ENCODE data around the gene SH3RF2. TPM values are rescaled to one million over a fixed set of nuclear protein-coding genes. Genes with fewer than 3 reads are reported as not detected.
A peak's percentile ranks its signal among the peaks of the same experiment; 100 is the strongest.

The SH3RF2 gene
- total RNA-seq, 2 donors from 2014 or later = 56.2 to 179 TPM

- no peak for DNase-seq
- ATAC-seq = no peak
- intact Hi-C loops (cut with DNase I) = loop anchor here in 1 of 2 donors (5.0 to 10.0 kb wide), 2 partner anchors 218 to 350 kb away; partner anchors contain the start of gene PRELID2
These were observed 116.4 kb downstream of the SH3RF2 start for GRCh38 chr5:146052780-146053179.

GRCh38 chr5:146055432-146055831 lies 119.1 kb downstream of the SH3RF2 start:
- ATAC-seq (no peak), DNase-seq (no peak)
- intact Hi-C loops (cut with DNase I) = loop anchor here in 1 of 2 donors (10.0 kb wide), 1 partner anchor 221 kb away; the partner anchor contains the start of gene PRELID2

- intact Hi-C loops (cut with DNase I) = loop anchor here in 1 of 2 donors (10.0 kb wide), 1 partner anchor 225 kb away; the partner anchor contains the start of gene PRELID2
- DNase-seq (peak; percentile 45), ATAC-seq (peak; percentile 88 to 91)
These were observed 123.3 kb downstream of the SH3RF2 start for GRCh38 chr5:146059460-146060220.

DNA sequence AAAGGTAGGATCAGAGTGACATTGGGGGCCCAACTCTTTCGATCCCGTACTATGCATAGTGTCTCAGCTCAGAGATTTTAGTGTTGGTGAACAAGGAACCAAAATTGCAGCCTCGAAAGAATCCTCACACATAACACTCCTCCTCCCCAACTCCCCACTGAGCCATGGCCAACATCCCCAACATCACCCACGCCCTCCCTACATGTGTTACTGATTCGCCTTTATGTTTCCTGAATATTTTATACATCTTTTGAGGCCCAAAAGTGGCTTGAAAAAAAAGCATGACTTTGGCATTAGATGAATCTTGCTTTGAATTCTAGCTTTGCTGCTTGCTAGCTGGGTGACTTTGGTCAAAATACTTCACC lies 123.8 kb downstream of the SH3RF2 start:
- peak in 1 of 2 donors; percentile 3 for ATAC-seq
- DNase-seq = no peak
- intact Hi-C loops (cut with DNase I) = no loop called here

- no peak for DNase-seq
- intact Hi-C loops (cut with DNase I) = no loop called here
- no peak for ATAC-seq
These were observed 130.6 kb downstream of the SH3RF2 start for GRCh38 chr5:146066968-146067367.

- ATAC-seq = peak; percentile 42 to 65
- no peak for DNase-seq
- intact Hi-C loops (cut with DNase I) = no loop called here
These were observed 131.8 kb downstream of the SH3RF2 start for GRCh38 chr5:146068206-146068605.

DNA sequence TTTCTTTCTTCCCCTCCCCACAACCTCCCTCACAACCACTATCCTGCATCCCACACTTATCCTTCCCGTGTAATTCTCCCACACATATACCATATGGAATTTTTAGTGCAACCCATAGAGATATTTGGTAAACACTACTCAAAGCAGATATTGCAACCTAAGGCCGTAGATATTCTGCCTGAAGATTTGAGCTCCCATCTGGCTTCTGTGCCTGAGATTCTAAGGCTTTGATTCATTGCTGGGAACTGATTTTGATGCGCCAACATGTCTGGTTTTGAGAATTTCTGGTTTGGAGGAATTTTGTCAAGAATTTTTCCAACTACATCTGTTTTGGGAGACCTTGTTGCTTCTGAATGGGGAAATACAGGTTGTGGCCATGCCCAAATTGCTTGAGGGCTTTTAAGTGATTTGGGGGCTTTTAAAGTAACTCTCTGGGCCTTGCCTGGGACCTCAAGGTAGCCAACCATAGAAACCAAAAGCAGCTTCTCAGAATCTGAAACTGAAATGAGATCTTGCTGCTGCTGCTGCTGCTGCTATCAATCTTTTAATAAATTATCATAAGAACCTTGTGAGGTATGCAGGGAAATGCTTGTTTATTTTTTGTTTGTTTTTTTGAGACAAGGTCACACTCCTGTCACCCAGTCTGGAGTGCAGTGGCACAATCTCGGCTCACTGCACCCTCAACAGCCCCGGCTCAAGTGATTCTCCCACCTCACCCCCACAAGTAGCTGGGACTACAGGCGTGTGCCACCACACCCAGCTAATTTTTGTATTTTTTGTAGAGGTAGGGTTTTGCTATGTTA lies 132.8 kb downstream of the SH3RF2 start:
- DNase-seq = no peak
- intact Hi-C loops (cut with DNase I) = no loop called here
- ATAC-seq = no peak

GRCh38 chr5:146069780-146070099 lies 133.4 kb downstream of the SH3RF2 start:
- DNase-seq (no peak), ATAC-seq (no peak)
- intact Hi-C loops (cut with DNase I) = no loop called here

GRCh38 chr5:146070746-146071145 lies 134.4 kb downstream of the SH3RF2 start:
- ATAC-seq (no peak), DNase-seq (no peak)
- intact Hi-C loops (cut with DNase I) = no loop called here

GRCh38 chr5:146071171-146071570 lies 134.8 kb downstream of the SH3RF2 start:
- ATAC-seq (peak; percentile 60 to 76), DNase-seq (no peak)
- intact Hi-C loops (cut with DNase I) = no loop called here

GRCh38 chr5:146072595-146072994 lies 136.2 kb downstream of the SH3RF2 start:
- intact Hi-C loops (cut with DNase I) = no loop called here

DNA sequence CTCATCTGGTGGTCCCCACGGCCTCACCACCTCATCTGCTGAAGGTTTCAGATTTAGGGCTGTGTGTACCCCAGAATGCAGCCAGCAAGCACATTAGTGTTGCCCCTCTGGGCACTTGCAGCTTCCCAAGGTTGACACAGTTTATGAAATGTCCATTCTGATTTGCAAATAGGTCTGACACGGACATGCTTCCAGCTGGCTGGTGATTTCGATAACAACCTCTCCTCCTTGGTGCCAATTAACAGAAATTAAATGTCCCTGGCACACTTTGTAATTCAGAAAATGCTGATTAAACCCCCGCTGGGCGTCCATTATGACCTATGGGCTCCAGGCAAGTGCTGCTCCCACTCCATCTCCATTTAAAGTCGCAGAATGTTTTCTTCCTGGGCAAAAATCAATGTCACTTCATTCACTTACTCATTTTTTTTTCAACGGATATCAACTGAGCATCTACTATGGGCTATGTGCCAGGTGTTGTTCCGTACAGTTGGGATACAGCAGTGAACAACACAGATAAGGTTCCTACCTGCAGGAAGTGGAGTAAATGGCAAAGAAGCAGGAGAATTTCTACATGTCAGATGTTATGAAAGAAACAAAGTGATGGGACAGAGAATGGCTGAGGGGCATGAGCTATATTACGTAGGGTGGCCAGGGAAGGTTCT lies 137.0 kb downstream of the SH3RF2 start:
- no peak for DNase-seq
- peak in 1 of 2 donors; percentile 20 for ATAC-seq
- intact Hi-C loops (cut with DNase I) = no loop called here

More at GRCh38 chr5:146072595-146072994, 136.2 kb downstream of the SH3RF2 start:
- no peak for DNase-seq
- ATAC-seq = no peak

- peak in 1 of 2 donors; percentile 12 for ATAC-seq
- intact Hi-C loops (cut with DNase I) = no loop called here
- no peak for DNase-seq
These were observed 139.7 kb downstream of the SH3RF2 start for GRCh38 chr5:146076028-146076427.

DNA sequence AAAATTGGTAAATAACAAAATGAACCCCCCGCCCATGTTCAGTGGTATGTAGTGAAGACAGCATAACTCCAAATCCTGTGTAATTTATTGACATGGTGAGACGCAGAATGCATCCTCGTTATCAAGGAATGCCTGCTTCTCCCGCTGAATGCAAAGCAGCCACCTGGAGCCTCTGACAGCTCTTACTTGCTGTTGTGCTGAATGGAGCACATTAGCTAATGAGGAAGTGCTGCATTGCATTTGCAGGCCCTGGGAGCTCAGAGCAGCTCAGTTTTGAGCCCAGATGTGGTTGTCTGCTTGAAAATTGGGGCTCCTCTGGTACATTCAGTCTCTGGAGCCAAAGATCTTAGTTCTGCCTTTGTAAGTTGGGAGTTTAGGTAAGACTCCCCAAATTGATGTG lies 140.1 kb downstream of the SH3RF2 start:
- ATAC-seq (no peak), DNase-seq (no peak)
- intact Hi-C loops (cut with DNase I) = no loop called here

GRCh38 chr5:146078566-146078965 lies 142.2 kb downstream of the SH3RF2 start:
- intact Hi-C loops (cut with DNase I) = no loop called here
- DNase-seq (no peak), ATAC-seq (peak in 1 of 2 donors; percentile 56)

DNA sequence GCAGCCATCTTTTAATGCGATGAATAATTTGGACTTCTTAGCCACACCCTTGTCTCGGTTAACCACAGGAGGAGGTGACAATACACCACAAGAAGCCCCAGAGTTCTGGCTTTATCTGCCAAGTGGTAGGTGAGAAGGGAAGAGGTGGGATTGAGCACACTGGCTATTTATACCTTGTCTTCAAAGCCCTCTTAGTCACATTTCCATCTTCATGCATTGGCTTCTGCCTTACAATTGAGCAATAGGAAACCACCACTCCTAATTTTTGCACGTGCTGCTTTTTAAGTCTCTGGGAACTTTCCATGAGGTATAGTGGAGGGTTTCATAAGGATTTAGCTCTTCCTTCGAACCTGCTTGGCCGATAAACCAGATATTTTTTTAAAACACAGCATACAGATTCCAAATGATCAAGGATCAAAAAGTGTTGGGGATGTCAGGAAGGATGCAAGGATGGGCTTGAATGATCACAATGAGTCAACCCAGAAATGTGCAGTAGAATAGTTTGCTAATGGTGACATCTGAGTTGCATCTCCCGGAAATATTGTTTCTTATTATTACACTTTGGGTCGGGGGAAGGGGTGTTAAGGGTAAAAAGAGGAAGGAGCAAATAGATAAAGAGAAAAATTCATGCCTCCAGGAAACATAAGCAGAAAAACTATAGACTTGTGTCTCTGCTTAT lies 143.5 kb downstream of the SH3RF2 start:
- peak in 1 of 2 donors; percentile 30 for ATAC-seq
- intact Hi-C loops (cut with DNase I) = no loop called here
- no peak for DNase-seq

GRCh38 chr5:146081556-146081955 lies 145.2 kb downstream of the SH3RF2 start:
- DNase-seq = no peak
- intact Hi-C loops (cut with DNase I) = no loop called here
- peak in 1 of 2 donors; percentile 27 for ATAC-seq

GRCh38 chr5:146082798-146083197 lies 146.4 kb downstream of the SH3RF2 start:
- intact Hi-C loops (cut with DNase I) = no loop called here
- no peak for ATAC-seq
- DNase-seq = no peak

DNA sequence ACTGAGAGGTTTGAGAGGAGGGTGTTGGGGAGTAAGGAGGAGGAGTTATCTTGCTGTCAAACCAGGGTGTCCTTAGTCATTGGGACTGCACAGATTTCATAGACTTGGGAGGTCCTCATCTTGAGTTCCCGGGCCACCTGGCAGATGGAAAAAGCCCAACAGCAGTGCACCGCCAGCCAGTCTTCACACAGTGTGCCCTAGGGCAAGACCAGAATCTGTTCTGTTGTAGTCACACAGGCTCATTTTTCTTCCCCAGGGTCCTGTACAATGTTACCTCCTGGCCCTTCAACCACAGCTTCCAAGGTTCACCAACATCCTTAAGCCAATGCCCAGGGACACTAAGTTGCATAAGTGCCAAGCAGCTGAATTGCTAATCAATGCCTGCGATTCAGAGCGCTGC lies 148.0 kb downstream of the SH3RF2 start:
- ATAC-seq (no peak), DNase-seq (no peak)
- intact Hi-C loops (cut with DNase I) = no loop called here
